Measurements from ENCODE around the gene ACYP2.

The ACYP2 gene

DNA sequence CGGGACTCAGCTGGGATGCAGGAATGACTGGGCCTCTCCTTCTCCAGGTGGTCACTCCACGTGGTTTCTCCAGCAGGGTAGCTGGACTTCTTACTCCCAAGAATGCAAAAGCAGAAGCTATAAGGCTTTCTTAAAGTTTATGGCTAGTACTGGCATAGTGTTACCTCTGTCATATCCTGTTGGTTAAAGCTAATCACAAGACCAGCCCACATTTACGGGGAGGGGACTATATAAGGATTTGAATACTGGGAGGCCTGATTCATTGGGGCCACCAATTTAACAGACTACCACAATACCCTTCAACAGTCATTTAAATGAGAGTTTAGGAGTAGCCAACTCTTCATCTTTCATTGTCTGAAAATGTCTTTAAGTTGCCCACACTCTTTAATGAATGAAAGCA, 235.0 kb downstream of the ACYP2 start:
- Mint-ChIP-seq H3K27ac (no peak overlapping the region), H3K9me3 (no peaks in the 10 kb centered on the region), H3K4me1 (peaks cover 10% of the 10 kb centered on the region), H3K27me3 (ENCODE audit: low read depth, poor library complexity) (no peaks in the 10 kb centered on the region), H3K4me3 (no peak overlapping the region), H3K36me3 (ENCODE audit: low read depth) (no peaks in the 10 kb centered on the region)
- no peak for DNase-seq
- TF ChIP-seq, protein P1, sequence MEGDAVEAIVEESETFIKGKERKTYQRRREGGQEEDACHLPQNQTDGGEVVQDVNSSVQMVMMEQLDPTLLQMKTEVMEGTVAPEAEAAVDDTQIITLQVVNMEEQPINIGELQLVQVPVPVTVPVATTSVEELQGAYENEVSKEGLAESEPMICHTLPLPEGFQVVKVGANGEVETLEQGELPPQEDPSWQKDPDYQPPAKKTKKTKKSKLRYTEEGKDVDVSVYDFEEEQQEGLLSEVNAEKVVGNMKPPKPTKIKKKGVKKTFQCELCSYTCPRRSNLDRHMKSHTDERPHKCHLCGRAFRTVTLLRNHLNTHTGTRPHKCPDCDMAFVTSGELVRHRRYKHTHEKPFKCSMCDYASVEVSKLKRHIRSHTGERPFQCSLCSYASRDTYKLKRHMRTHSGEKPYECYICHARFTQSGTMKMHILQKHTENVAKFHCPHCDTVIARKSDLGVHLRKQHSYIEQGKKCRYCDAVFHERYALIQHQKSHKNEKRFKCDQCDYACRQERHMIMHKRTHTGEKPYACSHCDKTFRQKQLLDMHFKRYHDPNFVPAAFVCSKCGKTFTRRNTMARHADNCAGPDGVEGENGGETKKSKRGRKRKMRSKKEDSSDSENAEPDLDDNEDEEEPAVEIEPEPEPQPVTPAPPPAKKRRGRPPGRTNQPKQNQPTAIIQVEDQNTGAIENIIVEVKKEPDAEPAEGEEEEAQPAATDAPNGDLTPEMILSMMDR (IDR thresholded peaks at IDR 0.05), result no peak

DNA sequence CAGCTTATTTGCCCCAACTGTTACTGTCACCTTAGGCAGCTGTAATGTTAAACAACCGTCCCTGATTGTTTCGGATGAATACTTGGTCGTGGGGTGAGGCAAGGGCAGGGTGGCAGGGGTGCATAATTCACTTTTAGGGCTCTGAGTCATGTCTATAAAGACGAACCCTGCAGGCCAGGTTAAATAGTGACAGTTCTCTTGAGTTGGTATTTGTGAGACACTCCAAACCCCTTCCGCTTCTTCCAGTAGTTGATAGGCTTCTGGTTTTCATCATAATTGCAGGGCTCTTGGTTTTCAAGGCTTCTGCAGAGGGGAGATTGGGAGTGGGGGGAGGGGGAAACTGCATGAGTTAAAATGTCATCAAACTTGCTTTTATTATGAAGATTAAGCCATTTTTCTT, 237.8 kb downstream of the ACYP2 start:
- no peaks in the 10 kb centered on the region for H3K9me3 Mint-ChIP-seq
- H3K27ac Mint-ChIP-seq, result no peak overlapping the region
- no peak overlapping the region for H3K4me3 Mint-ChIP-seq
- no peaks in the 10 kb centered on the region for H3K36me3 Mint-ChIP-seq (ENCODE audit: low read depth)
- H3K4me1 Mint-ChIP-seq, result peaks cover 10% of the 10 kb centered on the region
- DNase-seq, result no peak
- TF ChIP-seq, protein P1 (IDR thresholded peaks at IDR 0.05), result no peak
- H3K27me3 Mint-ChIP-seq (ENCODE audit: low read depth, poor library complexity), result peaks cover 3% of the 10 kb centered on the region
